WERI-Rb-1 (cell line): ENCODE data around the gene OR10J5.
"Not testable (repeated sequence)": the region's sequence is repeated elsewhere in the genome, so short reads cannot be mapped to it uniquely, and the experiment has no call there.

Experiments used
- DNase-seq: peaks from one replicate; pipeline ENCODE4 v3.0.0-alpha.2; 2020
- H3K27ac ChIP-seq: fragments of 250-450 bp; sonication (Bioruptor Pico); 2 replicates; pipeline ENCODE4 v1.5.1; 2020; ENCODE audit warnings: mild to moderate bottlenecking, moderate library complexity
- H3K27me3 ChIP-seq: fragments of 250-450 bp; sonication (Bioruptor Pico); 2 replicates; pipeline ENCODE4 v1.5.1; 2021; ENCODE audit warnings: mild to moderate bottlenecking, low read depth, moderate library complexity; ENCODE audit not compliant: insufficient read depth, severe bottlenecking
- H3K36me3 ChIP-seq: fragments of 250-450 bp; sonication (Bioruptor Pico); 2 replicates; pipeline ENCODE4 v1.5.1; 2020; ENCODE audit warnings: mild to moderate bottlenecking, moderate library complexity
- H3K4me3 ChIP-seq: 2 replicates; pipeline ENCODE4 v1.5.1; 2011; ENCODE audit warnings: low read depth, mild to moderate bottlenecking, control low read depth, low read length
- H3K9me3 ChIP-seq: fragments of 250-450 bp; sonication (Bioruptor Pico); 2 replicates; pipeline ENCODE4 v1.5.1; 2021; ENCODE audit warnings: mild to moderate bottlenecking, moderate library complexity; ENCODE audit not compliant: severe bottlenecking
- TF ChIP-seq, protein P1 (sequence below): IDR thresholded peaks from 2 replicates; pipeline ENCODE4 v1.5.1; 2011; ENCODE audit warnings: low read depth, mild to moderate bottlenecking, control low read depth, inconsistent platforms, low read length

OR10J5 gene

GRCh38 chr1:159501082-159501481 lies 34.7 kb downstream of the OR10J5 start:
- Histone ChIP-seq H3K36me3 (no peaks in the 10 kb centered on the region), H3K27me3 (peaks cover 67% of the 10 kb centered on the region), H3K27ac (no peak overlapping the region), H3K4me3 (no peak overlapping the region), H3K9me3 (no peaks in the 10 kb centered on the region)
- no peak for DNase-seq
- TF ChIP-seq, protein P1, sequence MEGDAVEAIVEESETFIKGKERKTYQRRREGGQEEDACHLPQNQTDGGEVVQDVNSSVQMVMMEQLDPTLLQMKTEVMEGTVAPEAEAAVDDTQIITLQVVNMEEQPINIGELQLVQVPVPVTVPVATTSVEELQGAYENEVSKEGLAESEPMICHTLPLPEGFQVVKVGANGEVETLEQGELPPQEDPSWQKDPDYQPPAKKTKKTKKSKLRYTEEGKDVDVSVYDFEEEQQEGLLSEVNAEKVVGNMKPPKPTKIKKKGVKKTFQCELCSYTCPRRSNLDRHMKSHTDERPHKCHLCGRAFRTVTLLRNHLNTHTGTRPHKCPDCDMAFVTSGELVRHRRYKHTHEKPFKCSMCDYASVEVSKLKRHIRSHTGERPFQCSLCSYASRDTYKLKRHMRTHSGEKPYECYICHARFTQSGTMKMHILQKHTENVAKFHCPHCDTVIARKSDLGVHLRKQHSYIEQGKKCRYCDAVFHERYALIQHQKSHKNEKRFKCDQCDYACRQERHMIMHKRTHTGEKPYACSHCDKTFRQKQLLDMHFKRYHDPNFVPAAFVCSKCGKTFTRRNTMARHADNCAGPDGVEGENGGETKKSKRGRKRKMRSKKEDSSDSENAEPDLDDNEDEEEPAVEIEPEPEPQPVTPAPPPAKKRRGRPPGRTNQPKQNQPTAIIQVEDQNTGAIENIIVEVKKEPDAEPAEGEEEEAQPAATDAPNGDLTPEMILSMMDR = no peak

GRCh38 chr1:159494513-159495210 lies 41.1 kb downstream of the OR10J5 start:
- H3K4me3 ChIP-seq, DNase-seq, H3K9me3 ChIP-seq, H3K27ac ChIP-seq, H3K36me3 ChIP-seq: not testable (repeated sequence)
- H3K27me3 ChIP-seq = peaks cover 63% of the 10 kb centered on the region

DNA sequence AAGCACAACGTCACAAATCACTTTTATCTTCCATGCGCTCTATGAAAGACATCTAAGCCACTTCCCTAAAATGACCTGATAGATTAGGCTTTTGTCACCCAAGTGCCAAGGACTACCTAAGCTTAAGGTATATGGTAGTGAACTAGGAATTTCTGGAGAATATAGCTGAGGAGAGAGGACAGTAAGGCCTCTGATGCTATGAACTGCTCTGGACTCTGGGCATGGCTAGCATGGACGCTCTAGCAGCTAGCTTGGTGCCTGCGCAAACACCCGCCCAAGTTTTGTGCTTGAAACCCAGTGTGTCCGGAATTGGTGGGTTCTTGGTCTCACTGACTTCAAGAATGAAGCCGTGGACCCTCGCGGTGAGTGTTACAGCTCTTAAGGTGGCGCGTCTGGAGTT lies 42.5 kb downstream of the OR10J5 start:
- Histone ChIP-seq H3K4me3 (no peak overlapping the region), H3K9me3 (no peaks in the 10 kb centered on the region), H3K27ac (no peak overlapping the region), H3K36me3 (no peaks in the 10 kb centered on the region), H3K27me3 (peaks cover 63% of the 10 kb centered on the region)
- no peak for DNase-seq
- TF ChIP-seq, protein P1 = no peak

- TF ChIP-seq, protein P1 = no peak
Observed at GRCh38 chr1:159492575-159493323, 43.1 kb downstream of the OR10J5 start.

More at GRCh38 chr1:159492575-159493323, 43.1 kb downstream of the OR10J5 start:
- DNase-seq = no peak
- Histone ChIP-seq H3K4me3 (no peak overlapping the region), H3K36me3 (no peaks in the 10 kb centered on the region), H3K9me3 (no peaks in the 10 kb centered on the region), H3K27me3 (peaks cover 68% of the 10 kb centered on the region), H3K27ac (no peak overlapping the region)
